ENCODE data around the gene FAAP100.

Gene FAAP100

DNA sequence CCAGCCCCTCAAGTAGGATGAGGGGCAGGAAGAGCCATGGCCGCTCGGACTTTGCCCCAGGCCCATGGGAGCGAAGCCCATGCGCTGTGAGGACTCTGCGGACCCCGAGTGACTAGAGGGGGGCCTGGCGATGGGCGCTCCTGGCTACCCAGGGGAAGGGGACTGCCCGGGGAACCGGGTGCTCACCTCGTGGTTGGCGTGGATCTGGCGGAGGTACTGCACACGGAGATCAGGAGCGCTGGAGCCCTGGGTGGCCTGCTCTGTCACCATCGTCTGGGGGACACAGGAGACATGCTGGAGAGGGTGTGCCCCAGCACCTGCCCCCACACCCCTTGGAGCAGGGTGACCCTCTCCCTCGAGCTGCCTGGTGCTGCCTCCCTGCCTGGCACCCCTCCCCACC is 11.0 kb downstream of the FAAP100 start:
- no peak overlapping the region for H3K4me3 ChIP-seq (replicated peaks; ENCODE audit: insufficient read depth, low read length)
- no peak overlapping the region for H3K27ac ChIP-seq (replicated peaks)
- DNase-seq (ENCODE audit: low read depth in 1 of 2, low spot score in 1 of 2): no peak
- peaks cover 11% of the 10 kb centered on the region for H3K27me3 ChIP-seq (ENCODE audit: insufficient read depth, poor library complexity, severe bottlenecking)
- TF ChIP-seq REST (IDR thresholded peaks at IDR 0.05; ENCODE audit: insufficient replicate concordance, low read depth) (no peak), CTCF (IDR thresholded peaks at IDR 0.05; ENCODE audit: insufficient read depth, low read length) (no peak), POLR2AphosphoS5 (IDR thresholded peaks at IDR 0.05; ENCODE audit: low read depth) (no peak), GABPA (IDR thresholded peaks at IDR 0.05; ENCODE audit: low read depth) (no peak), SPI1 (IDR thresholded peaks at IDR 0.05; ENCODE audit: borderline replicate concordance, low read depth) (no peak)

GRCh38 chr17:81540676-81541027 is 11.5 kb downstream of the FAAP100 start:
- Histone ChIP-seq H3K27me3 (ENCODE audit: insufficient read depth, poor library complexity, severe bottlenecking) (peaks cover 14% of the 10 kb centered on the region), H3K27ac (replicated peaks) (no peak overlapping the region), H3K4me3 (replicated peaks; ENCODE audit: insufficient read depth, low read length) (no peak overlapping the region)
- no peak for TF ChIP-seq GABPA (IDR thresholded peaks at IDR 0.05; ENCODE audit: low read depth)
- no peak for TF ChIP-seq SPI1 (IDR thresholded peaks at IDR 0.05; ENCODE audit: borderline replicate concordance, low read depth)
- TF ChIP-seq CTCF (IDR thresholded peaks at IDR 0.05; ENCODE audit: insufficient read depth, low read length): no peak
- TF ChIP-seq POLR2AphosphoS5 (IDR thresholded peaks at IDR 0.05; ENCODE audit: low read depth): no peak
- TF ChIP-seq REST (IDR thresholded peaks at IDR 0.05; ENCODE audit: insufficient replicate concordance, low read depth): no peak
- DNase-seq (ENCODE audit: low read depth in 1 of 2, low spot score in 1 of 2): no peak

DNA sequence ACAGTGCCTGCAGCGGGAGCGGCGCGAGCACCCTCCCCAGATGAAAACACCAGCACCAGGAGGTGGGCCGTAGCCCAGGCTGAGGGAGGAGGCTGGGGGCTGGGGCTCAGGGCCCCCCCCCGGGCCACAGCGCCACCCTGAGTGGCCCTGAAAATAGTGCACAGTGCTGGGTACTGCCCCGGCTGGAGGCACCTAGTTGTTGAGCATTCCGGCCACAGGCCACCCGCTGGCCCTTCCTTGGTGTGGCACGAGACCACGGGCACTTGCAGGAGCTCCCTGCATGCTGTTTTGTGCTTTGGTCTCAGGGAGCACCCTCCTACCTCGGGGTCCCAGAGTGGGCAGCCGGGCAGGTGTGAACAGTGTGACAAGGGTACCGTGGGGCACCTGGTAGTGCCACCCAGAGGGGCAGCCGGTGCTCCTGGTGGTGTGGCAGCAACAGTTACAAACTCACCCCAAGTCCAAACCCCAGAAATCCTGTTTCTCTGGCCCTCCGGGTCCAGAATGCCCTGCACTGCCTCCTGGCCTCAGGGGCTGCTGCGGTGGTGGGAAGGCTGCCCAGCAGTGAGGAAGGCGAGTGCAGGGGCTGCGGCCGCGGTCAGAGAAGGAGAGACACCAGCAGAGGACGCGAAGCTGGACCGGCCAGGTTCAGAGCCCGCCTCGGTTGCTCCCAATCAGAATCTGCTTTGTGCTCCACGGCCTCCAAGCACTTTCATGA is 12.0 kb downstream of the FAAP100 start:
- no peak for TF ChIP-seq POLR2AphosphoS5 (IDR thresholded peaks at IDR 0.05; ENCODE audit: low read depth)
- TF ChIP-seq GABPA (IDR thresholded peaks at IDR 0.05; ENCODE audit: low read depth): no peak
- no peak for TF ChIP-seq SPI1 (IDR thresholded peaks at IDR 0.05; ENCODE audit: borderline replicate concordance, low read depth)
- TF ChIP-seq REST (IDR thresholded peaks at IDR 0.05; ENCODE audit: insufficient replicate concordance, low read depth): no peak
- no peak for TF ChIP-seq CTCF (IDR thresholded peaks at IDR 0.05; ENCODE audit: insufficient read depth, low read length)
- Histone ChIP-seq H3K27ac (replicated peaks) (no peak overlapping the region), H3K4me3 (replicated peaks; ENCODE audit: insufficient read depth, low read length) (no peak overlapping the region), H3K27me3 (ENCODE audit: insufficient read depth, poor library complexity, severe bottlenecking) (peaks cover 14% of the 10 kb centered on the region)
- DNase-seq (ENCODE audit: low read depth in 1 of 2, low spot score in 1 of 2): no peak

Measured in HL-60 (cell line).